Neuronal stem cell (in vitro differentiated cells): ENCODE measurements around the gene DLAT.

Source experiments
- DNase-seq: peaks from one replicate; pipeline ENCODE4 v3.0.0-alpha.2; 2013; ENCODE audit warnings: low spot score
- H2AFZ ChIP-seq: one replicate; pipeline ENCODE4 v1.6.1; 2013; ENCODE audit warnings: mild to moderate bottlenecking, low read length, inconsistent platforms
- H2AK5ac ChIP-seq: 2 replicates; pipeline ENCODE4 v1.6.1; 2013; ENCODE audit warnings: low read depth, mild to moderate bottlenecking, inconsistent platforms, low read length, moderate library complexity, mixed read lengths
- H2BK120ac ChIP-seq: 2 replicates; pipeline ENCODE4 v1.6.1; 2013; ENCODE audit warnings: low read depth, mild to moderate bottlenecking, inconsistent platforms, low read length, moderate library complexity, mixed read lengths
- H2BK12ac ChIP-seq: one replicate; pipeline ENCODE4 v1.6.1; 2013; ENCODE audit warnings: low read length, inconsistent platforms
- H2BK15ac ChIP-seq: 2 replicates; pipeline ENCODE4 v1.6.1; 2013; ENCODE audit warnings: mild to moderate bottlenecking, low read length, inconsistent platforms, mixed read lengths
- H2BK5ac ChIP-seq: one replicate; pipeline ENCODE4 v1.6.1; 2013; ENCODE audit warnings: inconsistent platforms, mild to moderate bottlenecking, low read length, moderate library complexity
- H3K14ac ChIP-seq: one replicate; pipeline ENCODE4 v1.6.1; 2013; ENCODE audit warnings: low read length, inconsistent platforms
- H3K18ac ChIP-seq: 2 replicates; pipeline ENCODE4 v1.6.1; 2013; ENCODE audit warnings: low read length, inconsistent platforms
- H3K23ac ChIP-seq: 2 replicates; pipeline ENCODE4 v1.6.1; 2013; ENCODE audit warnings: low read depth, mild to moderate bottlenecking, mixed read lengths, low read length, inconsistent platforms; ENCODE audit not compliant: poor library complexity
- H3K27ac ChIP-seq: replicated peaks from 3 replicates; pipeline ENCODE4 v1.5.1; 2013; ENCODE audit warnings: low read length, inconsistent platforms
- H3K27me3 ChIP-seq, 3 experiments: 2 replicates each; pipeline ENCODE4 v1.6.1; 2013; ENCODE audit warnings: low read length in 3 of 3, mild to moderate bottlenecking in 2 of 3, inconsistent platforms in 1 of 3, low read depth in 1 of 3, mixed read lengths in 1 of 3, moderate library complexity in 1 of 3; ENCODE audit not compliant: control insufficient read depth in 3 of 3, insufficient read depth in 3 of 3
- H3K36me3 ChIP-seq, 2 donors: replicated peaks in 1 of 2; 2 replicates each; pipeline ENCODE4 v1.6.1; 2013; ENCODE audit warnings: low read length in 2 of 2; ENCODE audit not compliant: control insufficient read depth in 2 of 2, insufficient read depth in 2 of 2
- H3K4ac ChIP-seq: 2 replicates; pipeline ENCODE4 v1.6.1; 2013; ENCODE audit warnings: inconsistent platforms, mild to moderate bottlenecking, low read length, moderate library complexity
- H3K4me1 ChIP-seq, 2 donors: 1 replicate in 1 of 2; 2 replicates in 1 of 2; pipeline ENCODE4 v1.6.1; 2013; ENCODE audit warnings: low read length in 2 of 2, low read depth in 1 of 2; ENCODE audit not compliant: control insufficient read depth in 2 of 2, insufficient read depth in 1 of 2
- H3K4me2 ChIP-seq: one replicate; pipeline ENCODE4 v1.6.1; 2013; ENCODE audit warnings: mild to moderate bottlenecking, low read length, inconsistent platforms; ENCODE audit not compliant: insufficient read depth, poor library complexity, severe bottlenecking
- H3K4me3 ChIP-seq, 2 donors: 2 replicates each; pipeline ENCODE4 v1.5.1; 2013; ENCODE audit warnings: low read length in 2 of 2, mild to moderate bottlenecking in 2 of 2, inconsistent platforms in 1 of 2, moderate library complexity in 1 of 2
- H3K79me1 ChIP-seq: one replicate; pipeline ENCODE4 v1.6.1; 2013; ENCODE audit warnings: low read depth, mild to moderate bottlenecking, inconsistent platforms, low read length, moderate library complexity
- H3K9ac ChIP-seq: one replicate; pipeline ENCODE4 v1.6.1; 2013; ENCODE audit warnings: mild to moderate bottlenecking, low read depth, low read length, inconsistent platforms; ENCODE audit not compliant: poor library complexity
- H3K9me3 ChIP-seq, 2 donors: replicated peaks in 1 of 2; 2 replicates each; pipeline versions ENCODE3 to v1.6.1; 2013; ENCODE audit warnings: low read length in 2 of 2, mild to moderate bottlenecking in 2 of 2, inconsistent platforms in 1 of 2, low read depth in 1 of 2, mixed read lengths in 1 of 2, moderate library complexity in 1 of 2; ENCODE audit not compliant: control insufficient read depth in 2 of 2, insufficient read depth in 1 of 2
- H4K8ac ChIP-seq: one replicate; pipeline ENCODE4 v1.6.1; 2013; ENCODE audit warnings: low read depth, mild to moderate bottlenecking, inconsistent platforms, low read length, moderate library complexity
- H4K91ac ChIP-seq: one replicate; pipeline ENCODE4 v1.6.1; 2013; ENCODE audit warnings: low read length, low read depth, mild to moderate bottlenecking, inconsistent platforms; ENCODE audit not compliant: poor library complexity
- WGBS, 2 donors: extraction: QIAGEN DNeasy Blood & Tissue Kit; methylation state at CpG; one replicate each; pipeline ENCODE4 v1.1.7; 2013; ENCODE audit warnings: missing lambda C conversion rate in 2 of 2, mixed read lengths in 1 of 2; ENCODE audit not compliant: insufficient read length in 2 of 2, insufficient replicate concordance in 1 of 2; ENCODE audit errors: extremely low coverage in 2 of 2; 5-methylcytosine and 5-hydroxymethylcytosine counted together

DLAT gene

DNA sequence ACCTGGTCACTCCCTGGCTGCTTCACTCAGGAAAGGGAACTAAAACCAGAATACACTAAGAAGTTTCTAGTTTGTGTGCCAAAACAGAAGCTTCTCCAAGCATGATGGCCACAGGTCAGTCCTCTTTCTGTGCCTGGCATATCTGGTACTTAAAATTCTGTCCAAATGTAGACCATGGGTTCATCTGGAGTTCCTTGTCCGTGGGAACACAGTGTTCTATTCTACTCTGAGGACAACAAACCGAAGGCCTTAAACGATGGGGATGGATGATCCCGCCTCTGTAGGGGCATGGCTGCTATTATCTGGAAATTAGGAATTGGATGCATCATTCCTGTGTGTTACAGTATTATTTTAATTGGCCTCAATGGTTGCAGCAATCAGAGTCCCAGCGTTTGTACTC lies 6.1 kb upstream of the DLAT start:
- Histone ChIP-seq H2AK5ac (no peak overlapping the region), H2BK120ac (no peak overlapping the region), H2AFZ (no peak overlapping the region), H3K18ac (no peak overlapping the region), H3K4me2 (no peak overlapping the region), H3K9me3 (no peaks in the 10 kb centered on the region), H2BK15ac (no peak overlapping the region), H3K4me1 (peaks cover under 1 to 7% of the 10 kb centered on the region in 2 donors), H3K4me3 (no peak overlapping the region), H3K36me3 (peaks cover 5 to 73% of the 10 kb centered on the region in 2 donors), H4K91ac (no peak overlapping the region), H3K4ac (no peak overlapping the region), H3K27ac (no peak overlapping the region), H3K14ac (no peak overlapping the region), H2BK5ac (no peak overlapping the region), H3K79me1 (no peaks in the 10 kb centered on the region), H3K23ac (no peak overlapping the region), H4K8ac (no peak overlapping the region), H3K9ac (no peak overlapping the region), H3K27me3 (no peaks in the 10 kb centered on the region), H2BK12ac (no peak overlapping the region)
- whole genome bisulfite sequencing, 2 donors: no CpG with 5 or more reads among the region's 5 CpGs
- DNase-seq: no peak

DNA sequence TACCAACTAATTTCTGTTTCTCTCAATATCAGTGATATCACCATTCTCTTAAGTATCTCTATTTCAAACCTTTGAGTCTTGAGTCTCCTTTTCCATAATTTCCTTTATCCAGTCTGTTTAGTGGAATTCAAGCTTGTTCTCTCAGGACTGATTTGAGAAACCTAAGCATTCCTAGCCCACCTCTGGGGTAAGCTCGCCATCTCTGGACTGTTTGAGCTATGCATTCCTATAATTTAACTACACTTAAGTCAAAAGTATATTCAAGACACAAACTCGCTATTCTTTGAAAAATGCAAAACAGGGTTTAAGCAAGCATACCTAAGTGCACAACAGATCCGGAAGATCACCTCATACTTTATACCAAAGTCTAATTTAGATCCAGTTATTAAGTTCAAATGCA lies 2.1 kb upstream of the DLAT start:
- Histone ChIP-seq H3K14ac (no peak overlapping the region), H3K36me3 (peaks cover 7 to 55% of the 10 kb centered on the region in 2 donors), H3K23ac (no peak overlapping the region), H3K4me2 (no peak overlapping the region), H2BK12ac (no peak overlapping the region), H3K27ac (no peak overlapping the region), H3K4me1 (peaks cover 2 to 8% of the 10 kb centered on the region in 2 donors), H2AFZ (no peak overlapping the region), H3K9me3 (no peaks in the 10 kb centered on the region), H2BK15ac (no peak overlapping the region), H2BK120ac (no peak overlapping the region), H3K18ac (no peak overlapping the region), H4K91ac (no peak overlapping the region), H2AK5ac (no peak overlapping the region), H4K8ac (no peak overlapping the region), H3K79me1 (peaks cover 4% of the 10 kb centered on the region), H2BK5ac (no peak overlapping the region), H3K4me3 (no peak overlapping the region), H3K4ac (no peak overlapping the region), H3K9ac (no peak overlapping the region), H3K27me3 (no peaks in the 10 kb centered on the region)
- no CpG with 5 or more reads among the region's 3 CpGs for WGBS, 2 donors
- no peak for DNase-seq

DNA sequence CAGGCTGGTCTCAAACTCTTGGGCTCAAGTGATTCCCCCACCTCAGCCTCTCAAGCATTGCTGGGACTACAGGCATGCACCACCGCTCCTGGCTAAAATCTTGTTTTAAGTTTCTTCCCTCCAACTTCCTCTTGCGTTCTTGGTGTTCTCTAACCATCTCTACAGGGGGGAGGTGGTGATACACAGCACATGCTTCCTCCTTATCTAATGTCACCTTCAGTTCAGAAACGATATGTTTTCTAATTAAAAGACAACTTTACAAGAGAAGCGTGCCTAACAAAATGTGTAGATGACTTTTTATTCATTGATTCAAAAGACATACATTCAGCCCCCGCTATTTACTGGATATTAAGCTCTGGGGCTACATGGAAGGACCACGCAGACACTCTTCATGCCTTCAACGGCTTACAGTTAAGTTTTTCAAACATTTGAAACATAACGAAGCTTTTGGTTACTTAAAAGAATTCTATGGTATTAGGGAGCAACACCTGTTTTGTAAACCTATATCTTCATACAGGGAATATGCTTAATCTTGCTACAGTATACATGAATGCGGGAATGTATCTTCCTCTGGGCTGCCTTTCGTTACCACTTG lies 933 bp upstream of the DLAT start:
- Histone ChIP-seq H3K18ac (no peak overlapping the region), H4K8ac (no peak overlapping the region), H3K23ac (no peak overlapping the region), H3K27ac (peak overlapping the region; percentile 50), H2AK5ac (no peak overlapping the region), H2AFZ (peak overlapping the region; percentile 97), H2BK5ac (peak overlapping the region; percentile 71), H3K4ac (no peak overlapping the region), H3K14ac (no peak overlapping the region), H3K9me3 (no peaks in the 10 kb centered on the region), H2BK120ac (no peak overlapping the region), H4K91ac (no peak overlapping the region), H3K4me2 (peak overlapping the region; percentile 49), H3K36me3 (peaks cover 8 to 55% of the 10 kb centered on the region in 2 donors), H2BK12ac (no peak overlapping the region), H2BK15ac (no peak overlapping the region), H3K4me1 (peaks cover 2 to 8% of the 10 kb centered on the region in 2 donors), H3K79me1 (peaks cover 4% of the 10 kb centered on the region), H3K9ac (no peak overlapping the region), H3K4me3 (peak overlapping the region; percentile 84 to 93), H3K27me3 (no peaks in the 10 kb centered on the region)
- peak; percentile 14 for DNase-seq
- WGBS, 2 donors: no CpG with 5 or more reads among the region's 10 CpGs

DNA sequence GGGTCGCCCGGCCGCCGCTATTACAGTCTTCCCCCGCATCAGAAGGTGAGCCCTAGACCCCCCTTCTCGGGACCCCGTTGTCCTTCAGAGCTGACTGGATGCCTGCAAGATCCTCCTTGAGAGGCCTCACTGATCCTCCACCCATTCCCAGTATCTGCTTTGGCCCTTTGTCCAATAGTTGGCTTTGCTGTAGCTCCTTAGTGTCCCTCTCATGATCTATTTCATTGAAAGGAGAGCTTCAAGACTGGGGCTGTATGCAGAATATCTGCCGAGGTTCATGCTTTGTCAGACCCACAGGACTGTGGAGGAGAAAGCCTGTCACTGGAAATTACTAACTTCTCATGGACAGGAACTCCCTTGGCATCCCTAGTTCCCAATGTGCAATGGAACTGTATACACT lies 499 bp downstream of the DLAT start:
- H3K4me3 ChIP-seq: peak overlapping the region; percentile 93 to 97
- H3K14ac ChIP-seq: peak overlapping the region; percentile 86
- peak overlapping the region; percentile 97 for H2AFZ ChIP-seq
- H3K27me3 ChIP-seq: no peaks in the 10 kb centered on the region
- peak overlapping the region; percentile 79 for H3K4me2 ChIP-seq
- H3K79me1 ChIP-seq: peaks cover 4% of the 10 kb centered on the region
- H3K27ac ChIP-seq: no peak overlapping the region
- H3K9me3 ChIP-seq: no peaks in the 10 kb centered on the region
- peaks cover 2 to 8% of the 10 kb centered on the region in 2 donors for H3K4me1 ChIP-seq
- H4K8ac ChIP-seq: no peak overlapping the region
- WGBS, 2 donors: no CpG with 5 or more reads among the region's 8 CpGs
- H2BK15ac ChIP-seq: no peak overlapping the region
- peak overlapping the region; percentile 66 for H3K23ac ChIP-seq
- peak overlapping the region; percentile 89 for H3K9ac ChIP-seq
- no peak overlapping the region for H4K91ac ChIP-seq
- no peak overlapping the region for H2BK12ac ChIP-seq
- DNase-seq: no peak
- peak overlapping the region; percentile 93 for H3K18ac ChIP-seq
- H2BK120ac ChIP-seq: no peak overlapping the region
- peak overlapping the region; percentile 1 for H2AK5ac ChIP-seq
- H3K4ac ChIP-seq: no peak overlapping the region
- peak overlapping the region; percentile 71 for H2BK5ac ChIP-seq
- peaks cover 17 to 55% of the 10 kb centered on the region in 2 donors for H3K36me3 ChIP-seq
